ENCODE data around the gene SPATA32.
A peak's percentile ranks its signal among the peaks of the same experiment; 100 is the strongest.

The SPATA32 gene

DNA sequence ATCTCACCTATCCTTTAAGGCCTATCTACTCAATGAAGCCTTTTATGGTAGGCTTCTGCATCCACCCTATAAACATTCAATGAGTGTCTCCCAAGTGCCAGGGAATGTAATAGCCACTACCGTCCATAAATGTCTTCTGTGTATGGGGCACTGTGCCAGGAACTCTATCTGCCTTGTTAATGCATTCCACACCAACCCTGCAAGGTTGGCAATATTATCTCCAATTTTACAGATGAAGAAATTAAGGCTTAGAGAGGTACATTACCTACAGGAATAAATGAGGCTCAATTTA, 34.9 kb upstream of the SPATA32 start:
- H3K4me3 Mint-ChIP-seq: no peak overlapping the region
- no peaks in the 10 kb centered on the region for H3K9me3 Mint-ChIP-seq
- no peak for DNase-seq
- H3K27ac Mint-ChIP-seq: no peak overlapping the region
- H3K4me1 Mint-ChIP-seq: peaks cover 42% of the 10 kb centered on the region
- peaks cover 2% of the 10 kb centered on the region for H3K27me3 Mint-ChIP-seq (ENCODE audit: low read depth, poor library complexity)
- TF ChIP-seq, protein P1, sequence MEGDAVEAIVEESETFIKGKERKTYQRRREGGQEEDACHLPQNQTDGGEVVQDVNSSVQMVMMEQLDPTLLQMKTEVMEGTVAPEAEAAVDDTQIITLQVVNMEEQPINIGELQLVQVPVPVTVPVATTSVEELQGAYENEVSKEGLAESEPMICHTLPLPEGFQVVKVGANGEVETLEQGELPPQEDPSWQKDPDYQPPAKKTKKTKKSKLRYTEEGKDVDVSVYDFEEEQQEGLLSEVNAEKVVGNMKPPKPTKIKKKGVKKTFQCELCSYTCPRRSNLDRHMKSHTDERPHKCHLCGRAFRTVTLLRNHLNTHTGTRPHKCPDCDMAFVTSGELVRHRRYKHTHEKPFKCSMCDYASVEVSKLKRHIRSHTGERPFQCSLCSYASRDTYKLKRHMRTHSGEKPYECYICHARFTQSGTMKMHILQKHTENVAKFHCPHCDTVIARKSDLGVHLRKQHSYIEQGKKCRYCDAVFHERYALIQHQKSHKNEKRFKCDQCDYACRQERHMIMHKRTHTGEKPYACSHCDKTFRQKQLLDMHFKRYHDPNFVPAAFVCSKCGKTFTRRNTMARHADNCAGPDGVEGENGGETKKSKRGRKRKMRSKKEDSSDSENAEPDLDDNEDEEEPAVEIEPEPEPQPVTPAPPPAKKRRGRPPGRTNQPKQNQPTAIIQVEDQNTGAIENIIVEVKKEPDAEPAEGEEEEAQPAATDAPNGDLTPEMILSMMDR (IDR thresholded peaks at IDR 0.05): no peak
- H3K36me3 Mint-ChIP-seq (ENCODE audit: low read depth): peaks cover 5% of the 10 kb centered on the region

DNA sequence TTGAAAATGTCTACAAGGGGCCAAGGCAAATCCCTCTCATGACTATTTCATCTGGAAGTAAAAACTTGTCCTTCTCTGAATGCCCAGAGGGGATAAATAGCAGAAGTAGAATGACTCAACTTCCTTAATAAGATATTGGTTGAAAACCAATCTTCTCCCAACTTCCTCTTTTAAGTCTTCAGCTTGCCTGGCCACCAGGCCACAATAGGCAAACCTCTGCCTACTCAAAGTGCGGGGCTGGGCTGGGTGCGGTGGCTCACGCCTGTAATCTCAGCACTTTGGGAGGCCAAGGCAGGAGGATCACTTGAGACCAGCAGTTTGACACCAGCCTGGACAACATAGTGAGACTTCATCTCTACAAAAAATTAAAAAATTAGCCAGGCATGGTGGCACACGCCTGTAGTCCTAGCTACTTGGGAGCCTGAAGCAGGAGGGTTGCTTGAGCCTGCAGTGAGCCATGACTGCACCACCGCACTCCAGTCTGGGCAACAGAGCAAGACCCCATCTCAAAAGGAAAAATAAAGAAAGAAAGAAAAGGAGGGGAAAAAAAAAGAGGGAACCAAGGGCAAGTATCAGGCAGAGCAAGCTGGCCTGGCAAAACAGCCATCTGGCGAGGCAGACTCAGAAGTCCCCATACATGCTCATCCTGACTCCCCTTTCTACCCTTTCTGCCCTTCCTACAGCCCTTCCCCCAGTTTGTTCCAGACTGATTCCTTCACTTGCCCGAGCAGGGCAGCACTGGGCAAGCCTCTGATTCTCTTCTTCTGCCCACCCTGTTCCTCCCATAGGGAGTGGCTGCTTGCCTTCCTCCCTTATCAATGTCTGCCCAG, 34.3 kb upstream of the SPATA32 start:
- Mint-ChIP-seq H3K36me3 (ENCODE audit: low read depth) (peaks cover 5% of the 10 kb centered on the region), H3K9me3 (no peaks in the 10 kb centered on the region), H3K27ac (no peak overlapping the region), H3K4me3 (no peak overlapping the region), H3K4me1 (peaks cover 48% of the 10 kb centered on the region), H3K27me3 (ENCODE audit: low read depth, poor library complexity) (peaks cover 2% of the 10 kb centered on the region)
- TF ChIP-seq, protein P1 (IDR thresholded peaks at IDR 0.05): no peak
- no peak for DNase-seq

DNA sequence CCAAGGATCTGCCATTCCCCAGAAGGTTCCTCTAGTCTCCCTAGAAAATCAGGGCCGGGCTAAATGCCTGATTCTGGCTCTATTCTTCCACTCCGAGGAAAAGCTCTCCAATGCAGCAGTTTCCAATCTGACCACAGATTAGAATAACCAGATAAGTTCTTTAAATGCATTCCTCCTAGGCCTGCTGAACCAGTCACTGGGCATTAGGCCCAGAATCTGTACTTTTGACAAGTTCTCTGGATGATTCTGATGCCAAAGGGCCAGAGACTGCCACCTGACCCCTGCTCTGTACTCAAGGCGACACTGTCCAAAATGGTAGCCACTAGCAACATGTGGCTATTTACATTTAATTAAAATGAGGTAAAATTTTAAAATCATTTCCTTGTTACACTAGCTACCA, 32.6 kb upstream of the SPATA32 start:
- Mint-ChIP-seq H3K27me3 (ENCODE audit: low read depth, poor library complexity) (peaks cover 2% of the 10 kb centered on the region), H3K27ac (no peak overlapping the region), H3K4me1 (peaks cover 45% of the 10 kb centered on the region), H3K9me3 (no peaks in the 10 kb centered on the region), H3K36me3 (ENCODE audit: low read depth) (peaks cover 20% of the 10 kb centered on the region), H3K4me3 (no peak overlapping the region)
- DNase-seq: no peak
- TF ChIP-seq, protein P1 (IDR thresholded peaks at IDR 0.05): no peak

DNA sequence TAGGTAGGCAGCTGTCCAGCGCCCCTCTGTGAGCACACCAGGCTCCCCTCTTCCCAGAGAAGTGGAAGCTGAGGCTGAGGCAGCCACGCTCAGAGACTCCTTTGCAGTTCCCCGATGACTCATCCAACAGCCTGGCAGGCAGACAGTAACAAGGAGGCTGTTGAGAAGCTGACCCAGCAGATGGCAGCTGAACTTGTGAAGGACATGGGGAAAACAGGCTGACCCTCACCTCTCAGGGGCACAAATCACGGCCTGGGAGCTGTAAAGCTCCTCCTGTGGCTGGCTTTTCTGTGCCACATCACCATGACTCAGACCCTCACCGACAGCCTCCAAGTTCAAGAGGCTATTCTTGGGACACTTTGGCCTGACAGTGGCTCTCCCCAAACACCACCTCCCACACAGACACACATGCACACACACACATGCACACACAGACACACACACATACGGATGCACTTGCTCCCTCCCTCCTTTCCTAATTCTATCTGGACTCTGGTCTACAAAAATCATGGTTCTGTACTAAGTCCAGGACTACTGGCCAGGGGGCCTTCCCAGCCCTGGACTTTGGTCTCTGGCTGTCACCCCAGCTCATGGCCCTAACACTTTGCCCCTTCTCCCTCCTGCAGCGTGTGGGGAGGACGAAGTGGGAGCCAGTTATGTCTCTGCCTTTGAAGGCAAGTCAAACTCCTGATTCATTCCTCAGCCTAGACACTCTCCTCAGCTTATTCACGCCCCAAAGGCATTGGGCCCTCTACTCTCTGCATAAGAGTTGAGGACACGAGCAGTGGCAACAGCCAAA, 31.7 kb upstream of the SPATA32 start:
- DNase-seq: peak; percentile 30
- Mint-ChIP-seq H3K27me3 (ENCODE audit: low read depth, poor library complexity) (peaks cover under 1% of the 10 kb centered on the region), H3K9me3 (no peaks in the 10 kb centered on the region), H3K27ac (peak overlapping the region; percentile 94), H3K4me1 (peaks cover 36% of the 10 kb centered on the region), H3K36me3 (ENCODE audit: low read depth) (peaks cover 23% of the 10 kb centered on the region), H3K4me3 (no peak overlapping the region)
- TF ChIP-seq, protein P1 (IDR thresholded peaks at IDR 0.05): no peak

DNA sequence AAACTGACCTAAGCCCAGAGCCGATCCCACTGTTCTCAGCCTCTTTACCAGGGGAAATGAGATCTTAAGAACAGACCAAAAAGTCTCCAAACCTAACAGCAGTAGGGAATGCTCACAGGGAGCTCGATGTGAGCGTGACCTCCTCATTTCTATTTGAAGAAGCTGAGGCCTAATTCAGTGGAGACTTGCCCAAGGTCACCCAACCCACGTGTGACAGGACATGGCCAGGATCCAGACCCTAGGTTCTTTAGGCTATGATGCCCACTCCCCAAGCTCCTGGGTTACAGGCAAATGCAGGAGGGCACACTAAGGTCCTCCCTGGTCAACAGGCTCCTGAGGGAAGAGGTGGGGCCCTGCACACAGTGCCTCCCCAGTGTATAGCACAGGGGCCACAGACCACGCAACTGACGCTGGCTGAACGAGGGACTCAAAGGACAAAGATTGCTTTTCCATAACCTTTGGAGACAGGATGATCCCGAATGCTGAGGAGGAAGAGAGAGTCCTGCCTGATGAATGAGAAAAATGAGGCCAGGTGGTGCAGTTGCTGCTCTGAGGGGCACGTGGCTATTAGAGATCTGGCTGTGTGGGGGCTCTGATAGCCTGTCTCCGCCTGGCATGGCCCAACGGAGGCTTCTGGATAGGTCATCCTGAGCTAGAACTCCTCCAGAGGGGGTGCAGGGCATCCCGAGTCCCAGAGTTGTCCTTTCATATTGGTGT, 31.0 kb upstream of the SPATA32 start:
- TF ChIP-seq, protein P1 (IDR thresholded peaks at IDR 0.05): no peak
- H3K9me3 Mint-ChIP-seq: no peaks in the 10 kb centered on the region
- no peaks in the 10 kb centered on the region for H3K27me3 Mint-ChIP-seq (ENCODE audit: low read depth, poor library complexity)
- no peak for DNase-seq
- H3K27ac Mint-ChIP-seq: peak overlapping the region; percentile 45
- no peak overlapping the region for H3K4me3 Mint-ChIP-seq
- H3K36me3 Mint-ChIP-seq (ENCODE audit: low read depth): peaks cover 23% of the 10 kb centered on the region
- peaks cover 34% of the 10 kb centered on the region for H3K4me1 Mint-ChIP-seq
